ENCODE measurements around the gene TGFB2.

The TGFB2 gene

DNA sequence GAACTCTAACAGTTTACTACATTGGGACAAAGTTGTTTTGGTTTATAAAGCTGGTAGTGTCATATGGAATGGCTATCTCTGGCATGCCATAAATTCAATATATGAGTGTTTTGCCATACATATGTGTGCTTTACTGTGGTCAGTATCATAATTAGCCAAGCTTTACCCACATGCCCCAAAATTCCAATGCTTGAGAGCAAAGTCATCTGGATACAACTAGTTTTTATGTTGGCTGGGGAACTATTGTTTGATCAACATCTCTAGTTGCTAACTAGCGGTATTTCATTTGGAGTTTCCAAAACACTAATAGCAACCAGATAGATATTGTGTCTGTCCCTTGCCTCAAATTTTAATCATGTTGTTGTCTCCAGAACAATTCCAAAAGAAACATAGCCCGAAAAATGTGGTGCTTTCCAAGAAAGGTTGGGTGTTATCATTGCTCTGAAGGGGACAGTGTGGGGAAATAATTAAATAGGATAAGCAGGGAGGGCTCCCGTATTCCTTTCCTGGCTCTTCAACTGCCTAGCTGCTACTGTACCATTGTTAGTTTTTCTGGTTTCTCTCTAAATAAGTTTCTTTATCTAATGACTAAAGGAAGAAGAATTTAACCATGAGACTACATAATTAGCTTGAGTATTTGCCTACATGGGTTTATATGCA lies 136.1 kb downstream of the TGFB2 start:
- Histone ChIP-seq H4K20me1 (ENCODE audit: insufficient read depth, low read length) (no peaks in the 10 kb centered on the region), H3K4me1 (ENCODE audit: low read length) (peaks cover 14% of the 10 kb centered on the region), H3K27me3 (ENCODE audit: low read depth, low read length) (no peaks in the 10 kb centered on the region), H3K9me3 (ENCODE audit: insufficient read depth, low read length) (peaks cover 4% of the 10 kb centered on the region; the same call in 1 of the 2 replicates), H3K79me2 (ENCODE audit: low read length) (no peaks in the 10 kb centered on the region), H3K4me3 (ENCODE audit: low read length) (no peak overlapping the region), H3K4me2 (ENCODE audit: low read length) (no peak overlapping the region), H3K27ac (ENCODE audit: low read length) (no peak overlapping the region), H2AFZ (ENCODE audit: low read depth, low read length) (no peak overlapping the region), H3K36me3 (replicated peaks; ENCODE audit: low read depth, low read length) (peaks cover 3% of the 10 kb centered on the region), H3K9ac (ENCODE audit: low read length) (no peak overlapping the region)
- no peak for TF ChIP-seq EZH2phosphoT487 (IDR thresholded peaks at IDR 0.05; ENCODE audit: low read depth)
- TF ChIP-seq, protein P1, sequence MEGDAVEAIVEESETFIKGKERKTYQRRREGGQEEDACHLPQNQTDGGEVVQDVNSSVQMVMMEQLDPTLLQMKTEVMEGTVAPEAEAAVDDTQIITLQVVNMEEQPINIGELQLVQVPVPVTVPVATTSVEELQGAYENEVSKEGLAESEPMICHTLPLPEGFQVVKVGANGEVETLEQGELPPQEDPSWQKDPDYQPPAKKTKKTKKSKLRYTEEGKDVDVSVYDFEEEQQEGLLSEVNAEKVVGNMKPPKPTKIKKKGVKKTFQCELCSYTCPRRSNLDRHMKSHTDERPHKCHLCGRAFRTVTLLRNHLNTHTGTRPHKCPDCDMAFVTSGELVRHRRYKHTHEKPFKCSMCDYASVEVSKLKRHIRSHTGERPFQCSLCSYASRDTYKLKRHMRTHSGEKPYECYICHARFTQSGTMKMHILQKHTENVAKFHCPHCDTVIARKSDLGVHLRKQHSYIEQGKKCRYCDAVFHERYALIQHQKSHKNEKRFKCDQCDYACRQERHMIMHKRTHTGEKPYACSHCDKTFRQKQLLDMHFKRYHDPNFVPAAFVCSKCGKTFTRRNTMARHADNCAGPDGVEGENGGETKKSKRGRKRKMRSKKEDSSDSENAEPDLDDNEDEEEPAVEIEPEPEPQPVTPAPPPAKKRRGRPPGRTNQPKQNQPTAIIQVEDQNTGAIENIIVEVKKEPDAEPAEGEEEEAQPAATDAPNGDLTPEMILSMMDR (IDR thresholded peaks at IDR 0.05; ENCODE audit: low read depth, low read length): no peak

DNA sequence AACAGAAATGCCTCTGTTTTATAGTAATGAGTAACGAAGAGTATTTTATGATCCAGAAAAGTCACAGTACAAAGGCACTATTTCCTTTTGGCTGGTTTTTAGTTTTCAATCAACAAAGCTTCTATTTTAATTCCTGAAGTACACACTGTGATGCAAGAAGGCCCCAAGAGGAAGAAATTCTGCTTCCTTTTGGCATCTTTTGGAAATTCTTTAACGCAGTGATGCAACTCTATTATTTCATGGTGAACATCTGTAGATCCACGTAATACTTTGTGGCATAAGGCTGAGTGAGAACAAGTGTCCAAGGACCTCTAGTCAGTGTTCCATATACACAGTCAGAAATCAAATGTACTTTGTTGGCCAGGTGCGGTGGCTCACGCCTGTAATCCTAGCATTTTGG lies 137.5 kb downstream of the TGFB2 start:
- Histone ChIP-seq H2AFZ (ENCODE audit: low read depth, low read length) (no peak overlapping the region), H3K79me2 (ENCODE audit: low read length) (no peaks in the 10 kb centered on the region), H3K9me3 (ENCODE audit: insufficient read depth, low read length) (peaks cover 6% of the 10 kb centered on the region; the same call in 1 of the 2 replicates), H3K4me1 (ENCODE audit: low read length) (peaks cover 7% of the 10 kb centered on the region), H3K27ac (ENCODE audit: low read length) (no peak overlapping the region), H3K9ac (ENCODE audit: low read length) (no peak overlapping the region), H3K27me3 (ENCODE audit: low read depth, low read length) (no peaks in the 10 kb centered on the region), H3K4me2 (ENCODE audit: low read length) (no peak overlapping the region), H3K36me3 (replicated peaks; ENCODE audit: low read depth, low read length) (peaks cover 3% of the 10 kb centered on the region), H3K4me3 (ENCODE audit: low read length) (no peak overlapping the region), H4K20me1 (ENCODE audit: insufficient read depth, low read length) (no peaks in the 10 kb centered on the region)
- TF ChIP-seq, protein P1 (IDR thresholded peaks at IDR 0.05; ENCODE audit: low read depth, low read length): no peak
- no peak for TF ChIP-seq EZH2phosphoT487 (IDR thresholded peaks at IDR 0.05; ENCODE audit: low read depth)

DNA sequence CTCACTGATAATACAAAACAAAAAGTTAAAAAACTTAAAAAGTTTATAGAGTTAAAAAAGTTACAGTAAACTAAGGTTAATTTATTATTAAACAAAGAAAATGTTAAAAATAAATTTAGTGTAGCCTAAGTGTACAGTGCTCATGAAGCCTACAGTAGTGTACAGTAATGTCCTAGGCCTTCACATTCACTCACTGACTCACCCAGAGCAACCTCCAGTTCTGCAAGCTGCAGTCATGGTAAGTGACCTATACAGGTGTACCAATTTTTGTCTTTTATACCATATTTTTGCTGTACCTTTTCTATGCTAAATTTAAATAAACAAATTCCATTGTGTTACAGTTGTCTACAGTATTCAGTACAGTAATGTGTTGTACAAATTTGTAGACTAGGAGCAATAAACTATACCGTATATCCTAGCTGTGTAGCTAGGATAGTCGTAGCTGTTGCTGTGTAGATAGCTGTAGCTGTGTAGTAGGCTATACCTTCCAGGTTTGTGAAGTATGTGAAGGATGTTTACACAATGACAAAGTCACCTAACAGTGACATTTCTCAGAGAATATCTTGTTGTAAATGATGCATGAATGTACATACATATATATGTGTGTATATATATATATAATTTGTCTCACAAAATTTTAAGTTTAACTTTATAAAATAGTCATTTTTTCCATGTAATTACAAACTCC lies 140.2 kb downstream of the TGFB2 start:
- no peak overlapping the region for H3K4me3 ChIP-seq (ENCODE audit: low read length)
- no peak overlapping the region for H3K4me2 ChIP-seq (ENCODE audit: low read length)
- no peak overlapping the region for H3K9ac ChIP-seq (ENCODE audit: low read length)
- no peak overlapping the region for H2AFZ ChIP-seq (ENCODE audit: low read depth, low read length)
- H3K27me3 ChIP-seq (ENCODE audit: low read depth, low read length): no peaks in the 10 kb centered on the region
- peaks cover 3% of the 10 kb centered on the region for H3K36me3 ChIP-seq (replicated peaks; ENCODE audit: low read depth, low read length)
- H3K27ac ChIP-seq (ENCODE audit: low read length): no peak overlapping the region
- peaks cover 6% of the 10 kb centered on the region; the same call in 1 of the 2 replicates for H3K9me3 ChIP-seq (ENCODE audit: insufficient read depth, low read length)
- H3K4me1 ChIP-seq (ENCODE audit: low read length): peaks cover 7% of the 10 kb centered on the region
- H3K79me2 ChIP-seq (ENCODE audit: low read length): no peaks in the 10 kb centered on the region
- TF ChIP-seq, protein P1 (IDR thresholded peaks at IDR 0.05; ENCODE audit: low read depth, low read length): no peak
- TF ChIP-seq EZH2phosphoT487 (IDR thresholded peaks at IDR 0.05; ENCODE audit: low read depth): no peak
- no peaks in the 10 kb centered on the region for H4K20me1 ChIP-seq (ENCODE audit: insufficient read depth, low read length)

DNA sequence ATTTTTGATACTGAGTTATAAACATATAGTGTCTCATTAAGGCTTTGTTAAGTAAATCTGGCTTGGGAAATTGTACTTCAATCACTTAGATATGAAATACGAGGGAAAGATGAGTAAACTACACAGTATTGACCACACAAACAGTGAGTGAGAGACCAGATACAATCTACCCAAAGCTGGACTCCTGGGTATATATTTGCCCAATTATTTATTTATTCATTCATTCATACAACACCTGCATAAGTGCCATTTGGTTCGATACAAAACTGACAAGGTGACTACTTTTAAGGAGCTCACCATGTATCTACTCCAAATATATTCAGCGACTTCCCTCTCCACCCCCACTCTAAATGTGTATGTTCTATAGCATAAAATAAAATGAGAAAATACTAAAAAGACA lies 143.4 kb downstream of the TGFB2 start:
- TF ChIP-seq, protein P1 (IDR thresholded peaks at IDR 0.05; ENCODE audit: low read depth, low read length): no peak
- TF ChIP-seq EZH2phosphoT487 (IDR thresholded peaks at IDR 0.05; ENCODE audit: low read depth): no peak
- Histone ChIP-seq H3K9me3 (ENCODE audit: insufficient read depth, low read length) (peaks cover 6% of the 10 kb centered on the region; the same call in 1 of the 2 replicates), H3K4me2 (ENCODE audit: low read length) (no peak overlapping the region), H3K9ac (ENCODE audit: low read length) (no peak overlapping the region), H3K36me3 (replicated peaks; ENCODE audit: low read depth, low read length) (peaks cover 3% of the 10 kb centered on the region), H3K27ac (ENCODE audit: low read length) (no peak overlapping the region), H3K79me2 (ENCODE audit: low read length) (no peaks in the 10 kb centered on the region), H2AFZ (ENCODE audit: low read depth, low read length) (no peak overlapping the region), H3K27me3 (ENCODE audit: low read depth, low read length) (no peaks in the 10 kb centered on the region), H4K20me1 (ENCODE audit: insufficient read depth, low read length) (no peaks in the 10 kb centered on the region), H3K4me3 (ENCODE audit: low read length) (no peak overlapping the region), H3K4me1 (ENCODE audit: low read length) (peaks cover 7% of the 10 kb centered on the region)
